GM19328 (cell line): Measurements from ENCODE around the gene USP5.
"Not testable (repeated sequence)": the region's sequence is repeated elsewhere in the genome, so short reads cannot be mapped to it uniquely, and the experiment has no call there.

Experiments used
- ATAC-seq: cut with Tn5 transposase; IDR thresholded peaks from one replicate; pipeline ENCODE4 v1.9.1; 2021; ENCODE audit warnings: mild to moderate bottlenecking, moderate library complexity; ENCODE audit not compliant: unreplicated experiment

Gene USP5

GRCh38 chr12:6865307-6865706 is 13.4 kb downstream of the USP5 start:
- ATAC-seq, result not testable (repeated sequence)

- no peak for ATAC-seq
These were observed 14.4 kb downstream of the USP5 start for GRCh38 chr12:6866163-6866919.

GRCh38 chr12:6866920-6867412 is 15.0 kb downstream of the USP5 start:
- ATAC-seq, result peak; percentile 4

- peak; percentile 52 for ATAC-seq
These were observed 15.7 kb downstream of the USP5 start, which contains the start of gene TPI1 for GRCh38 chr12:6867413-6868210. TPI1 (plus strand) TSS chr12:6867531; CDS start chr12:6867567, 36 bp downstream.

GRCh38 chr12:6868211-6869048 is 16.5 kb downstream of the USP5 start:
- ATAC-seq, result no peak

- no peak for ATAC-seq
These were observed 17.4 kb downstream of the USP5 start for GRCh38 chr12:6869049-6870021.

- ATAC-seq, result not testable (repeated sequence)
These were observed 18.4 kb downstream of the USP5 start for GRCh38 chr12:6870304-6870703.

GRCh38 chr12:6871052-6871957 is 19.4 kb downstream of the USP5 start:
- ATAC-seq, result no peak

- ATAC-seq, result no peak
These were observed 20.4 kb downstream of the USP5 start for GRCh38 chr12:6872073-6873048.

- peak; percentile 75 for ATAC-seq
These were observed 21.4 kb downstream of the USP5 start, which contains the start of gene SPSB2 for GRCh38 chr12:6873094-6874014. SPSB2 (minus strand) TSS chr12:6873303; CDS start chr12:6872901, 402 bp downstream.

GRCh38 chr12:6874015-6874368 is 22.0 kb downstream of the USP5 start:
- ATAC-seq, result not testable (repeated sequence)

GRCh38 chr12:6879824-6880223 is 27.9 kb downstream of the USP5 start:
- ATAC-seq, result not testable (repeated sequence)

GRCh38 chr12:6883252-6883651 is 31.3 kb downstream of the USP5 start:
- ATAC-seq, result no peak

- ATAC-seq, result no peak
These were observed 31.7 kb downstream of the USP5 start for GRCh38 chr12:6883683-6884082.

GRCh38 chr12:6884539-6884938 is 32.6 kb downstream of the USP5 start:
- no peak for ATAC-seq

GRCh38 chr12:6886206-6886999 is 34.5 kb downstream of the USP5 start:
- ATAC-seq, result not testable (repeated sequence)
